Astrocyte (in vitro differentiated cells and primary cell): ENCODE results near the gene FASN. TPM values are rescaled to one million over a fixed set of nuclear protein-coding genes. Genes with fewer than 3 reads are reported as not detected.

Experiments used
- DNase-seq: peaks from one replicate; pipeline ENCODE4 v3.0.0-alpha.2; 2010; ENCODE audit warnings: low read depth
- FAIRE-seq: peaks from 2 replicates; lab custom pipeline; 2011; peaks lifted over from hg19 to GRCh38; lab: Jason Lieb, UNC
- H2AFZ ChIP-seq: 2 replicates; pipeline ENCODE4 v1.6.0; 2012; ENCODE audit warnings: low read depth, low read length, inconsistent platforms
- H3K27ac ChIP-seq: 2 replicates; pipeline ENCODE4 v1.5.1; 2011; ENCODE audit warnings: low read depth, low read length, inconsistent platforms
- H3K27me3 ChIP-seq: 2 replicates; pipeline ENCODE4 v1.6.0; 2011; ENCODE audit warnings: low read length, inconsistent platforms; ENCODE audit not compliant: insufficient read depth
- H3K36me3 ChIP-seq: 2 replicates; pipeline ENCODE4 v1.5.1; 2011; ENCODE audit warnings: low read length, inconsistent platforms; ENCODE audit not compliant: insufficient read depth
- H3K4me1 ChIP-seq: 2 replicates; pipeline ENCODE4 v1.5.1; 2011; ENCODE audit warnings: low read length, inconsistent platforms; ENCODE audit not compliant: insufficient read depth
- H3K4me2 ChIP-seq: 2 replicates; pipeline ENCODE4 v1.6.0; 2012; ENCODE audit warnings: low read length, inconsistent platforms
- H3K4me3 ChIP-seq: 2 replicates; pipeline ENCODE4 v1.5.1; 2011; ENCODE audit warnings: low read depth, mild to moderate bottlenecking, low read length, inconsistent platforms; ENCODE audit not compliant: insufficient read depth
- H3K79me2 ChIP-seq: 2 replicates; pipeline ENCODE4 v1.6.0; 2012; ENCODE audit warnings: mild to moderate bottlenecking, low read length, inconsistent platforms; ENCODE audit not compliant: insufficient read depth
- H3K9ac ChIP-seq: 2 replicates; pipeline ENCODE4 v1.6.0; 2012; ENCODE audit warnings: mild to moderate bottlenecking, low read length, inconsistent platforms
- H3K9me3 ChIP-seq: 2 replicates; pipeline ENCODE4 v1.5.1; 2012; ENCODE audit warnings: low read depth, mild to moderate bottlenecking, low read length, inconsistent platforms; ENCODE audit not compliant: insufficient read depth
- H4K20me1 ChIP-seq: 2 replicates; pipeline ENCODE4 v1.6.0; 2012; ENCODE audit warnings: low read length, inconsistent platforms; ENCODE audit not compliant: insufficient read depth
- H3K27ac Mint-ChIP-seq: one replicate; pipeline ENCODE4 v1.8.0; 2021; ENCODE audit warnings: mild to moderate bottlenecking, mixed read lengths; ENCODE audit not compliant: unreplicated experiment
- H3K27me3 Mint-ChIP-seq: one replicate; pipeline ENCODE4 v1.8.0; 2021; ENCODE audit warnings: low read depth, mixed read lengths; ENCODE audit not compliant: unreplicated experiment
- H3K36me3 Mint-ChIP-seq: one replicate; pipeline ENCODE4 v1.8.0; 2021; ENCODE audit warnings: low read depth, mixed read lengths; ENCODE audit not compliant: unreplicated experiment
- H3K4me1 Mint-ChIP-seq: one replicate; pipeline ENCODE4 v1.8.0; 2021; ENCODE audit warnings: low read depth, mixed read lengths; ENCODE audit not compliant: unreplicated experiment
- H3K4me3 Mint-ChIP-seq: one replicate; pipeline ENCODE4 v1.8.0; 2021; ENCODE audit warnings: mild to moderate bottlenecking, moderate library complexity, mixed read lengths; ENCODE audit not compliant: unreplicated experiment
- H3K9me3 Mint-ChIP-seq: one replicate; pipeline ENCODE4 v1.8.0; 2021; ENCODE audit warnings: mild to moderate bottlenecking, mixed read lengths; ENCODE audit not compliant: unreplicated experiment
- CTCF ChIP-seq: IDR thresholded peaks from 2 replicates; pipeline ENCODE4 v1.5.1; 2011; ENCODE audit warnings: low read depth, mild to moderate bottlenecking, inconsistent platforms, low read length, moderate library complexity; ENCODE audit not compliant: insufficient read depth
- EZH2 ChIP-seq: IDR thresholded peaks from 2 replicates; pipeline ENCODE4 v1.6.1; 2012; ENCODE audit warnings: mild to moderate bottlenecking, low read length, inconsistent platforms; ENCODE audit not compliant: insufficient read depth
- total RNA-seq: library from RNA; stranded (reverse); gene quantifications from 2 replicates; pipeline ENCODE4 v1.2.1, GENCODE V29; 2021

Gene FASN
- total RNA-seq, 1 donor from 2014 or later, result 203 TPM

GRCh38 chr17:82082456-82082855, 15.6 kb downstream of the FASN start:
- Mint-ChIP-seq H3K27ac (no peak overlapping the region), H3K4me3 (no peak overlapping the region), H3K9me3 (no peaks in the 10 kb centered on the region), H3K36me3 (peaks cover 2% of the 10 kb centered on the region), H3K27me3 (no peaks in the 10 kb centered on the region), H3K4me1 (no peaks in the 10 kb centered on the region)
- no peaks in the 10 kb centered on the region for H3K27me3 ChIP-seq
- no peak for FAIRE-seq
- H3K4me2 ChIP-seq, result no peak overlapping the region
- no peaks in the 10 kb centered on the region for H3K9me3 ChIP-seq
- H3K27ac ChIP-seq, result no peak overlapping the region
- no peak for DNase-seq
- H3K79me2 ChIP-seq, result no peaks in the 10 kb centered on the region
- no peak for TF ChIP-seq EZH2
- TF ChIP-seq CTCF, result no peak
- H4K20me1 ChIP-seq, result peaks cover 73% of the 10 kb centered on the region
- no peak overlapping the region for H3K4me3 ChIP-seq
- H2AFZ ChIP-seq, result no peak overlapping the region
- no peak overlapping the region for H3K9ac ChIP-seq
- H3K4me1 ChIP-seq, result no peaks in the 10 kb centered on the region
- no peaks in the 10 kb centered on the region for H3K36me3 ChIP-seq

DNA sequence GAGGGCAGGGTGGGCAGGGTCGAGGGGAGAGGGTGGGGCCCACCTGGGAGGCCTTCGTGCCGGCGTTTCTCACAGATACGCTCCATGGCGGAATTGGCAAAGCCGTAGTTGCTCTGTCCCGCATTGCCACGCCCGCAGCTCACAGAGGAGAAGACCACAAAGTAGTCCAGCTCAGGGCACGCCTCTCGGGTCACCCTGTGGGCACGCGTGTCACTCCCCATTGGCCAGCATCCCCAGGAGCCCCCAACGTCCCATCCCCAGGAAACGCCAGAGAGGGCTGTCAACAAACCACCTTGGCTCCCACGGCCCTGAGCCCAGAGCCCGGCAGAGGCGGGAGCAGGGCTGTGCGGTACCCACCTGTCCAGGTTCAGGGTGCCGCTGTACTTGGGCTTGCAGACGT, 16.1 kb downstream of the FASN start:
- Histone ChIP-seq H3K4me3 (no peak overlapping the region), H4K20me1 (peaks cover 68% of the 10 kb centered on the region), H3K9me3 (no peaks in the 10 kb centered on the region), H3K4me2 (no peak overlapping the region), H3K4me1 (no peaks in the 10 kb centered on the region), H3K27ac (no peak overlapping the region), H3K79me2 (no peaks in the 10 kb centered on the region), H3K9ac (no peak overlapping the region), H3K36me3 (no peaks in the 10 kb centered on the region), H2AFZ (no peak overlapping the region), H3K27me3 (no peaks in the 10 kb centered on the region)
- Mint-ChIP-seq H3K36me3 (peaks cover 2% of the 10 kb centered on the region), H3K27me3 (no peaks in the 10 kb centered on the region), H3K27ac (no peak overlapping the region), H3K9me3 (no peaks in the 10 kb centered on the region), H3K4me3 (no peak overlapping the region), H3K4me1 (no peaks in the 10 kb centered on the region)
- DNase-seq (no peak), FAIRE-seq (no peak)
- TF ChIP-seq EZH2, result no peak
- no peak for TF ChIP-seq CTCF

DNA sequence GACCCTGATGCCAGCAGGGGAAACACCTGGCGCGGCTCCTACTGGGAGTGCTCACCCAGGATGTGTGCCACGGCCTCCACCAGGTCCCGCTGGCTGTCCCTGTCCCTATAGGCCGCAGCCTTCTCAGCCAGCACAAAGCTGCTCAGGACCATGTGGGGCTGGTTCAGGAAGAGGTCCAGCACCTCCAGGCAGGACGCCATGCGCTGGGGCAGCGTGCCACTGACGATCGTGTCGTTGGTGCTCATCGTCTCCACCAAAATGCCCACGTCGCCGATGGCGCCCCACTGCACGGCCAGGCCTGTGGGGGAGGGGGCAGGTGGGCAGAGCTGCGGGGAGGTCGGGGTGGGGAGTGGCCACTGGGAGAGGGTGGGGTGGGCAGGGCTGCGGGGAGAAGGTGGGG, 16.5 kb downstream of the FASN start:
- H3K9ac ChIP-seq, result no peak overlapping the region
- no peak overlapping the region for H3K4me3 ChIP-seq
- no peak overlapping the region for H3K27ac ChIP-seq
- TF ChIP-seq CTCF (no peak), EZH2 (no peak)
- no peaks in the 10 kb centered on the region for H3K4me1 Mint-ChIP-seq
- peaks cover 2% of the 10 kb centered on the region for H3K36me3 Mint-ChIP-seq
- no peaks in the 10 kb centered on the region for H3K9me3 Mint-ChIP-seq
- DNase-seq (no peak), FAIRE-seq (no peak)
- H3K79me2 ChIP-seq, result no peaks in the 10 kb centered on the region
- no peaks in the 10 kb centered on the region for H3K27me3 Mint-ChIP-seq
- H4K20me1 ChIP-seq, result peaks cover 64% of the 10 kb centered on the region
- no peak overlapping the region for H2AFZ ChIP-seq
- no peaks in the 10 kb centered on the region for H3K36me3 ChIP-seq
- H3K4me1 ChIP-seq, result no peaks in the 10 kb centered on the region
- no peak overlapping the region for H3K4me3 Mint-ChIP-seq
- H3K4me2 ChIP-seq, result no peak overlapping the region
- H3K27ac Mint-ChIP-seq, result no peak overlapping the region
- no peaks in the 10 kb centered on the region for H3K9me3 ChIP-seq
- no peaks in the 10 kb centered on the region for H3K27me3 ChIP-seq
